CD1c-positive myeloid dendritic cell (primary cell): Measurements from ENCODE around the gene SREBF2.

ENCODE experiments used
- DNase-seq: peaks from one replicate; pipeline ENCODE4 v3.0.0-alpha.2; 2016; ENCODE audit errors: extremely low spot score

SREBF2 gene

GRCh38 chr22:41922328-41922727 is 89.4 kb downstream of the SREBF2 start:
- DNase-seq = no peak

- DNase-seq = no peak
These were observed 90.2 kb downstream of the SREBF2 start for GRCh38 chr22:41922940-41923594.

GRCh38 chr22:41923595-41924276 is 90.8 kb downstream of the SREBF2 start:
- no peak for DNase-seq

GRCh38 chr22:41925783-41926460 is 93.0 kb downstream of the SREBF2 start:
- DNase-seq = peak; percentile 75

GRCh38 chr22:41927813-41928212 is 94.9 kb downstream of the SREBF2 start:
- DNase-seq = no peak

GRCh38 chr22:41928593-41929417 is 95.9 kb downstream of the SREBF2 start:
- no peak for DNase-seq

GRCh38 chr22:41929418-41929810 is 96.5 kb downstream of the SREBF2 start:
- DNase-seq = no peak

- no peak for DNase-seq
These were observed 98.9 kb downstream of the SREBF2 start for GRCh38 chr22:41931701-41932269.

- no peak for DNase-seq
These were observed 99.4 kb downstream of the SREBF2 start for GRCh38 chr22:41932353-41932752.

- no peak for DNase-seq
These were observed 100.7 kb downstream of the SREBF2 start for GRCh38 chr22:41933411-41934177.

- no peak for DNase-seq
These were observed 101.5 kb downstream of the SREBF2 start for GRCh38 chr22:41934284-41935014.

GRCh38 chr22:41935015-41935351 is 102.1 kb downstream of the SREBF2 start:
- no peak for DNase-seq

- DNase-seq = no peak
These were observed 102.6 kb downstream of the SREBF2 start for GRCh38 chr22:41935509-41935908.

GRCh38 chr22:41936894-41937169 is 103.9 kb downstream of the SREBF2 start:
- no peak for DNase-seq

GRCh38 chr22:41939981-41940831 is 107.3 kb downstream of the SREBF2 start:
- DNase-seq = peak; percentile 79

GRCh38 chr22:41940832-41941765 is 108.2 kb downstream of the SREBF2 start:
- peak; percentile 86 for DNase-seq

- peak; percentile 64 for DNase-seq
These were observed 110.8 kb downstream of the SREBF2 start for GRCh38 chr22:41943661-41944209.
